ENCODE data around the gene OXSR1.
"Not testable (repeated sequence)": the region's sequence is repeated elsewhere in the genome, so short reads cannot be mapped to it uniquely, and the experiment has no call there.

Gene OXSR1

DNA sequence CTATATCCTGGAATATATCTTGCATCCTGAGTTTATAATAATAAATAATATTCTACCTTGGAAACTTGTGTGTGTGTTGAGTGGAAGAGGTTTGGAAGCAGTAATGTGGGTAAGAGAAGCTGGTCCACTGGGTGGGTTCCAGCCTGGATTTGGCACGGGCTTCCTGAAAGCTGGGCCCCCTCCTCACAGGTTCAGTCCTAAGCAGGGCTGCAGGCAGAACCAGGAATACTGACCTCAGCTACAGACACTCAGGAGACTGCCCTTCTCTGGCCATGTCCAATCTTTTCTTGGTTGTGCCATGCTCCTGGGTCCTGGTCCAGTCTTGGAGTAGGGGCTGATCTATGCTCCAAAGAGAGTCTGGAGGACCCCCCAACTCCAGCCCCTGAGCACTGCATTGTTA, 22.4 kb upstream of the OXSR1 start:
- no peak for DNase-seq (ENCODE audit: low spot score)

DNA sequence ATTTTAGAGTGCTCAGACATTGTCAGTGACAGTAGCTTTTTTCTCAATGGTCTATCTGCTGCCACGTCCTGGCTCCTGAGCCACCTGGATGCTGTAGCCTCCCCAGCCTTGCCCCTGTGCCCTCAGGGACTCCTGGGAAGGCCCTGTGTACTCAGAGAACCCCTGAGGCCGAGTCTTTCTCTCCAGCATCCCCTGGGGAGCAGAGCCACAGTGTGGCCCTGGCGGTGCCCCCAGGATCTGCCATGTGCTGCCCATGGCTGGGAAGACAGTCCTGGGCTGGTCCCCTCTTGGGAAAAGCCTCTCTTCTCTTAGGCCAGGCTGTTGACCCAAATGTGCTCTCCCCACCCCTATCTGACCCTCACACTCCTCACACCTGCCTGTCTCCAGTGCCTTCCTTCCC, 21.8 kb upstream of the OXSR1 start:
- no peak for DNase-seq (ENCODE audit: low spot score)

DNA sequence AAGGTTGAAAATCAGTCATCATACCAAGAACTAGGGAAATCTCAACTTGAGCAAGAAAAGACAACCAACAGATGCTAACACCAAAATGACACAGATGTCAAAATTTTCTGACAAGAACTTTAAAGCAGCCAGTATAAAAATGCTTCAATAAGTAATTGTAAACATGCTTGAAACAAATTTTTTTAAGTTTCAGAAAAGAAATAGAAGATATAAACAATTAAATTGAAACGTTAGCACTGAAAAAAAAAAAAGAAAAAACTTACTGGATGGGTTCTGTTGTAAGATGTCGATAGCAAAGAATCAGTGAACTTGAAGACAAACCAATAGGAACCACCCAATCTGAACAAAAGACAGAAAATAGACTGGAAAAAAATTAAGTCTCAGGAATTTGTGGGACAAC, 18.8 kb upstream of the OXSR1 start:
- DNase-seq (ENCODE audit: low spot score): no peak

DNA sequence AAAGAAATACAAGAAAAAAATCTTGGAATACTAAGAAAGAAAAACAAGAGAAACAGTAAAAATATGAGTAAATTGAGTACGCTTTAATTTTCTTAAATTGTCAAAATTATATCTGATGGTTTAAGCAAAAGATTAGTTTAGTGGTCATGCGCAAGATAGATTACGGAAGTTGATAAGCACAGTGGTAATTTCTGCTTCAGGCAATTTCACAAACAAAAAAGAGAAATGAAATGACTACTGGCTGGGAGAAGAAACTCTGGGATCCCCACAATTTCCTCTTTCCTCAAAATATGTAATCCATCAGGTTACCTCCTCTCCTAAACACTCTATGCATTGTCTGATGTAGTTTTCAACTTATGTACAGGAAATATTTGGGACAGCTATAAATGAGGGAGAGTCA, 17.9 kb upstream of the OXSR1 start:
- no peak for DNase-seq (ENCODE audit: low spot score)

- no peak for DNase-seq (ENCODE audit: low spot score)
Observed at GRCh38 chr3:38148311-38148882, 16.9 kb upstream of the OXSR1 start.

DNA sequence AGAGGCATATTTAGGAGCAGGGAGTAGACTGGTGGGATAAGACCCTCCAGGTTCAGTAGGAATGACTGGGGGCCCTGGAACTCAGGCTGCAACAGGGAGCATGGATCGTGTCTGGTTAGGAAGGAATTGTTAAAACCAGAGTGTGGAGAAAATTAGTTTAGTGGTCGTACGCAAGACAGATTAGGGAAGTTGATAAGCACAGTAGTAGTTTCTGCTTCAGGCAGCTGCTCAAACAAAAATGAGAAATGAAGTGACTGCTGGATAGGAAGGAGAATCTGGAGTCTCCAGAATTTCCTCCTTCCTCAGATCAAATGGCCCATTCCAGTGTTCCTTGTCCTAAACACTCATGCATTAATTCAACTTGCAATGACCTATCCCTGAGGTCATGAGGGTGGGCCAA, 15.6 kb upstream of the OXSR1 start:
- DNase-seq (ENCODE audit: low spot score): no peak

GRCh38 chr3:38150780-38151528, 14.4 kb upstream of the OXSR1 start:
- no peak for DNase-seq (ENCODE audit: low spot score)

DNA sequence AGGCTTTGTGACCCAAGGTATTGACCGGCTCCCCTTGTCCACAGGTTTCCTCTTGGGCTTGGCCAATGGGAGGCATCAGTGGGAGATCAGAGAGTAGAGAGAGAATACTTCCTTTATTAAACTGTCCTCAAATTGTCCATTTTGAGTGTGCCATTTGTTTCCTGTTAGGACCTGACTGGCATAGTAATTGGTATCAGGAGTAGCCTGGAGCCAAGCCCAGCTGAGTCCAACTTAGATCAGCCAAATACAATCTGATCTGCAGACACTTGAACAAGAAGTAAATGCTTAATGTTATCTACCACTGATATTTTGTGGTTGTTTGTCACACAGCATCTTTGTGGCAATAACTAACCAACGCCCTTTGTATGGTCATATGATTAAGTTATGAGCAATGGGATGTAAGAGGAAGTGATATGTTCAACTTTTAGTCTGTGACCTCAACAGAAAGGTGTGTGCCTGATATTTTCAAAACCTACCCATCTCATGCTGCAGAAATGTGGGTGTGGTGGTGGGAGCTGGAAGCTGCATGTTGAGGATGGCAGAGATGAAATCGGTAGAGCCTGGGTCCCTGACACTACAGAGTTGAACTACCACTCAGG, 13.6 kb upstream of the OXSR1 start:
- no peak for DNase-seq (ENCODE audit: low spot score)

DNA sequence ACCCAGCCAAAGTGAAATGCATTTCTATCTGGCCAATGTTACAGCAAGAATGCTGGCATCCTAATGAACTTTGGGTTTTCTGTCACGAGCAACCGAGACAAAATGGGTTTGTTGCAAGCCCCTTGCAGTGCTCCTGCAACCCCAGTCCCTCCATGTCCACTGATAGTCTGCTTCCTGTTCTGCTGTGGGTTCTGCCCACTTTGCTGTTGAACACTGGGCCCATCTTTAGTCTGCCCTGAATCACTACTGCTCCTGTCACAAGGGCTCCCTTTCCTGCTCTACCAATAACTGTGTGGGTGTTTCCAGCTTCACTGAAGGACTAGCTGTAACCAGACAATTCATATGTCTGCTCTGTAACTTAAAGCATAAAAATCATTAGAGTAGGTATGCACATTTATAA, 12.7 kb upstream of the OXSR1 start:
- DNase-seq (ENCODE audit: low spot score): no peak

GRCh38 chr3:38153221-38153620, 12.1 kb upstream of the OXSR1 start:
- no peak for DNase-seq (ENCODE audit: low spot score)

DNA sequence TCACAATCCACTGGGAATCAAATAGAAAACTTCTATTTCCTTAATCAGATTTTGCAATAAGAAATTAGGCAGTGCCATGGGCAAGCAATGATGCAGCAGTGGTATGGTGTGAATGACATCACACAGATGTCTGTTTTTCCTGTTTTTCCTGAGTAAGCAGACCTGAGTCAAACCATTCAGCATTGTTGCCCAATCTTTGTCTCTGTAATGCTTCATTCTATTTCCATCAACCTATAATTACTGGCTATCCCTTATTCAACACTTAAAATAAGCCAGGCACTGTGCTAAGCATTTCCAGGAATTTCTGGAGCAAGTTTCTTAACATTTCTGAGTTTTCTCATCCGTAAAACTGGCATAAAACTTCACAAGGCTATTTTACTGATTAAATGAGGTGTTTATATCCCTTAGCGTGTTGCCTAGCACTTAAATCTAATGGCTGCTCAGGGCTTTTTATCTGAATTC, 11.3 kb upstream of the OXSR1 start:
- no peak for DNase-seq (ENCODE audit: low spot score)

- DNase-seq (ENCODE audit: low spot score): no peak
Observed at GRCh38 chr3:38154625-38155255, 10.6 kb upstream of the OXSR1 start.

GRCh38 chr3:38155825-38156224, 9.5 kb upstream of the OXSR1 start:
- no peak for DNase-seq (ENCODE audit: low spot score)

GRCh38 chr3:38157117-38157516, 8.2 kb upstream of the OXSR1 start:
- DNase-seq (ENCODE audit: low spot score): no peak

DNA sequence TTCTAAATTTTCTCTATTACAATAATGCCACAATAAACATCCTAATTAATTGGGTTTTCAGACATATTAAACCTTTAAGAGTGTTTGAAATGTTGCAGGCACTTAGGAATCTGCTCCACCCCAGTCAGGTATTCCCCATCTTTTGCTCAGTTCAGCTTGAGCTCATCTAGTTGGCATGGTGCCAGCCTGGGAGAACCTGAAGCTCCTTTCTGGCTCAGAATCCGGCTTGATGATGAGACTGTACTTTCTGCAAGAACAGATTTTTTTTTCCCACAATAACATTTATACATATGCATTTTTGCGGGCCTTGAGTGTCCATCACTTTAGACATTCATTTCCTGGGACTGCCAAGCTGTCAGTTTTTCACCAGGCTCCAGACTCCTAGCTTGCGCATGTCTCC, 7.7 kb upstream of the OXSR1 start:
- no peak for DNase-seq (ENCODE audit: low spot score)

- no peak for DNase-seq (ENCODE audit: low spot score)
Observed at GRCh38 chr3:38158472-38158871, 6.9 kb upstream of the OXSR1 start.

DNA sequence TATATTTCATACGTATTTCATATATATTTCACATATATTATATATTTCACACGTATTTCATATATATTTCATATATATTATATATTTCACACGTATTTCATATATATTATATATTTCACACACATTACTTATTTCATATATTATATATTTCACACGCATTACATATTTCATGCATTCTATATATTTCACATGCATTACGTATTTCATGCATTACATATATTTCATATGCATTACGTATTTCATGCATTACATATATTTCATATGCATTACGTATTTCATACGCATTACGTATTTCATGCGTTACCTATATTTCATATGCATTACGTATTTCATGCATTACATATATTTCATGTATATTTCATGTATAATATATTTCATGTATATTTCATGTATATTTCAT, 4.6 kb upstream of the OXSR1 start:
- DNase-seq (ENCODE audit: low spot score): not testable (repeated sequence)

DNA sequence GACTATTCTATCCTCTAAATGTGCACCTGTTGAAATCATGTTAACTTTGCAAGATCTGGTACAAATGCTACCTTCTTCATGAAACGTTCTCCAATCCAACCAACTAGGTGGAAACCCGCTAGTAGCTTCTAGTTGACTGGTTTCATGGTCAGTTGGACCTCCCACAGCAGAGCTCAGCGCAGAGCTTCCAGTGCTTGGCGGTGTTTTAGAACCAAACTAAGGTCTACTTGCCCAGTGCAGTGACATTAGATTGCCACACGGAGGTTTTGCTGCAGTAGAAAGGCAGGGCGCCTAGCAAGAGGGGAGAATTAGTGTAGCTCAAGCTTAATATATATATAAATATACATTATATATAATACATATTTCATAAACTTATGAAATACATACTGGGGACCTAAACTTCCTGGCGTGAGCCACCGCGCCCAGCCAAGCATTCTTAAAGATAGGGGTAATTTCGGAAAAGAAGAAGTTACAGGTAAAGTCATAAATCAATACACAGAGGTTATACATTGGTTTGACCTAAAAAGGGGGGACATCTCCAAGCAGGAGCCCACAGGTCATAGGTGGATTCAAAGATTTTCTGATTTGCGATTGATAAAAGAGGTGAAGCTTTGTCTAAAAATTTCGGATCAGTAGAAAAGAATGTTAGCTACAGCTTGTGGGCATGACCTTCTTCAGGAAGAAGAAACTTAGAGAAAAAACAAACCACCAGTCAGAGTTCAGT, 2.1 kb upstream of the OXSR1 start:
- no peak for DNase-seq (ENCODE audit: low spot score)

- no peak for DNase-seq (ENCODE audit: low spot score)
Observed at GRCh38 chr3:38163841-38164642, 1.3 kb upstream of the OXSR1 start.

DNA sequence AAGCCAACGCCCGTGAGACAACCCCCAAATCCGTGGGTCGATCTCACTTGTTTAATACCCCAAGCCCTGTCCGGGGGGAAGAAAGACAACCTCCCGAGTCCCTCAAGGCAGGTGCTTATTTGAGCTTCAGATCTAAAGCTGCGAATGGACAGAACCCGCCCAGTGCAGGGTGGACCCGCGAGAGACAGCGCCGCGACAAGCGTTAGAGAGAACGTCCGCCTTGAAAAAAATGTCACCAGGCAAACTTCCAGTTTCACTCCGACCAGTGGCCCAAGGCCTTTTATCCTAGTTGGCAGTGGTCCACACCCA, 740 bp upstream of the OXSR1 start:
- no peak for DNase-seq (ENCODE audit: low spot score)

DNA sequence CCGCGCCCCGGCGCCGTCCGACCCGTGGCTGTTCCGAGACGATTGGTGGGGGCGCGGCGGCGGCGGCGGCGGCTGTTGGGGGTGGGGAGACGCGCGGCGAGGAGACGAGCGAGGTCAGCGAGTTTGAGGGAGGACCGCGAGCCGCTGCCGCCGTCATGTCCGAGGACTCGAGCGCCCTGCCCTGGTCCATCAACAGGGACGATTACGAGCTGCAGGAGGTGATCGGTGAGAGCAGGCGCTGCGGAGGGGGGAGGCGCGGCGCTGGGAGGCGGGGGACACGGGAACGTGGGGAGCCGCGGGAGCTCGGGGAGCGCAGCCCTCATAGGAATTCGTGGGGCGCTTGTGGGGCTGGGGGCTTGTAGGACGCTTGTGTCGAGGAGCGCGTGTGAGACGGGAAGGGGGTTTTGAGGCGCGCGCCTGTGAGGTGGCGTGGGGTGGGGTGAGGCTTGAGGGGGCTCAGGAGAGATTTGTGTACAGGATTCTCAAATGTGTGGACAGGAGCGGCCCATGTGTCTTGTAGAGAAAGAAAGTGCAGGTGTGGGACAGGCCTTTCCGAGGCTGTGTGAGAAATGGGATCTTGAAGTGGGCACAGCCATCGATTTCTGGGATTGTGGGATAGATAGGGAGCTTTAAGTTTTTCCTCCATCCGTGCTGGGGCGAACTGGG, 518 bp downstream of the OXSR1 start:
- no peak for DNase-seq (ENCODE audit: low spot score)
